ENCODE data around the gene WDR86. TPM values are rescaled to one million over a fixed set of nuclear protein-coding genes. Genes with fewer than 3 reads are reported as not detected.

WDR86 gene
- total RNA-seq, 1 donor from 2014 or later = not detected

GRCh38 chr7:151366880-151367222, 43.0 kb downstream of the WDR86 start:
- Mint-ChIP-seq H3K36me3 (ENCODE audit: low read depth) (peaks cover 34% of the 10 kb centered on the region), H3K27ac (no peak overlapping the region), H3K9me3 (no peaks in the 10 kb centered on the region), H3K4me1 (ENCODE audit: low read depth) (peaks cover 7% of the 10 kb centered on the region), H3K27me3 (ENCODE audit: insufficient read depth) (no peaks in the 10 kb centered on the region), H3K4me3 (no peak overlapping the region)
- intact Hi-C loops (cut with micrococcal nuclease) = loop anchor here (5.0 kb wide), 1 partner anchor 45 kb away; the partner anchor contains the start of gene WDR86
- DNase-seq (ENCODE audit: low spot score) = no peak

- no peaks in the 10 kb centered on the region for H3K9me3 Mint-ChIP-seq
- no peaks in the 10 kb centered on the region for H3K27me3 Mint-ChIP-seq (ENCODE audit: insufficient read depth)
- H3K4me1 Mint-ChIP-seq (ENCODE audit: low read depth) = peaks cover 7% of the 10 kb centered on the region
- no peak overlapping the region for H3K4me3 Mint-ChIP-seq
- intact Hi-C loops (cut with micrococcal nuclease) = loop anchor here (5.0 kb wide), 1 partner anchor 46 kb away; the partner anchor contains the start of gene WDR86
- no peak for DNase-seq (ENCODE audit: low spot score)
- H3K27ac Mint-ChIP-seq = no peak overlapping the region
- peaks cover 34% of the 10 kb centered on the region for H3K36me3 Mint-ChIP-seq (ENCODE audit: low read depth)
Measured at GRCh38 chr7:151366166-151366879, 43.5 kb downstream of the WDR86 start.

- H3K27me3 Mint-ChIP-seq (ENCODE audit: insufficient read depth) = no peaks in the 10 kb centered on the region
- peaks cover 4% of the 10 kb centered on the region for H3K4me1 Mint-ChIP-seq (ENCODE audit: low read depth)
- H3K4me3 Mint-ChIP-seq = no peak overlapping the region
- intact Hi-C loops (cut with micrococcal nuclease) = no loop called here
- H3K36me3 Mint-ChIP-seq (ENCODE audit: low read depth) = peaks cover 35% of the 10 kb centered on the region
- DNase-seq (ENCODE audit: low spot score) = no peak
- no peaks in the 10 kb centered on the region for H3K9me3 Mint-ChIP-seq
- no peak overlapping the region for H3K27ac Mint-ChIP-seq
Measured at GRCh38 chr7:151363182-151363581, 46.7 kb downstream of the WDR86 start.

GRCh38 chr7:151361193-151361959, 48.5 kb downstream of the WDR86 start:
- Mint-ChIP-seq H3K4me3 (no peak overlapping the region), H3K36me3 (ENCODE audit: low read depth) (peaks cover 31% of the 10 kb centered on the region), H3K4me1 (ENCODE audit: low read depth) (no peaks in the 10 kb centered on the region), H3K27ac (no peak overlapping the region), H3K9me3 (no peaks in the 10 kb centered on the region), H3K27me3 (ENCODE audit: insufficient read depth) (no peaks in the 10 kb centered on the region)
- intact Hi-C loops (cut with micrococcal nuclease) = no loop called here
- DNase-seq (ENCODE audit: low spot score) = no peak

- Mint-ChIP-seq H3K9me3 (no peaks in the 10 kb centered on the region), H3K36me3 (ENCODE audit: low read depth) (peaks cover 33% of the 10 kb centered on the region), H3K27me3 (ENCODE audit: insufficient read depth) (no peaks in the 10 kb centered on the region), H3K4me1 (ENCODE audit: low read depth) (peaks cover 39% of the 10 kb centered on the region), H3K27ac (no peak overlapping the region), H3K4me3 (no peak overlapping the region)
- intact Hi-C loops (cut with micrococcal nuclease) = loop anchor here (2.0 to 5.0 kb wide), 5 partner anchors 14 to 1514 kb away; partner anchors contain the start of genes ABCB8, XRCC2 and ZNF862
- no peak for DNase-seq (ENCODE audit: low spot score)
Measured at GRCh38 chr7:151352512-151352911, 57.3 kb downstream of the WDR86 start.

GRCh38 chr7:151351967-151352366, 57.9 kb downstream of the WDR86 start:
- DNase-seq (ENCODE audit: low spot score) = peak; percentile 60
- H3K27ac Mint-ChIP-seq = peak overlapping the region; percentile 93
- H3K27me3 Mint-ChIP-seq (ENCODE audit: insufficient read depth) = no peaks in the 10 kb centered on the region
- H3K36me3 Mint-ChIP-seq (ENCODE audit: low read depth) = peaks cover 33% of the 10 kb centered on the region
- H3K4me3 Mint-ChIP-seq = peak overlapping the region; percentile 65
- intact Hi-C loops (cut with micrococcal nuclease) = loop anchor here (2.0 to 5.0 kb wide), 8 partner anchors 13 to 1513 kb away; partner anchors contain the start of genes ABCB8, ACTR3C, CHPF2 and LRRC61
- no peaks in the 10 kb centered on the region for H3K9me3 Mint-ChIP-seq
- H3K4me1 Mint-ChIP-seq (ENCODE audit: low read depth) = peaks cover 39% of the 10 kb centered on the region

GRCh38 chr7:151351027-151351426, 58.8 kb downstream of the WDR86 start:
- H3K4me1 Mint-ChIP-seq (ENCODE audit: low read depth) = peaks cover 39% of the 10 kb centered on the region
- H3K36me3 Mint-ChIP-seq (ENCODE audit: low read depth) = peaks cover 36% of the 10 kb centered on the region

GRCh38 chr7:151349507-151349853, 60.4 kb downstream of the WDR86 start:
- Mint-ChIP-seq H3K9me3 (no peaks in the 10 kb centered on the region), H3K27me3 (ENCODE audit: insufficient read depth) (no peaks in the 10 kb centered on the region), H3K27ac (peak overlapping the region; percentile 91), H3K36me3 (ENCODE audit: low read depth) (peaks cover 35% of the 10 kb centered on the region), H3K4me3 (peak overlapping the region; percentile 81), H3K4me1 (ENCODE audit: low read depth) (peaks cover 39% of the 10 kb centered on the region)
- intact Hi-C loops (cut with micrococcal nuclease) = loop anchor here (2.0 kb wide), 1 partner anchor 675 kb away; the partner anchor contains the start of gene GALNT11
- no peak for DNase-seq (ENCODE audit: low spot score)

More at GRCh38 chr7:151351027-151351426, 58.8 kb downstream of the WDR86 start:
- intact Hi-C loops (cut with micrococcal nuclease) = loop anchor here (2.0 to 5.0 kb wide), 6 partner anchors 96 to 1326 kb away; partner anchors contain the start of genes ABCB8, ACTR3C, CHPF2 and LRRC61
- no peak for DNase-seq (ENCODE audit: low spot score)
- H3K4me3 Mint-ChIP-seq = peak overlapping the region; percentile 65
- no peaks in the 10 kb centered on the region for H3K27me3 Mint-ChIP-seq (ENCODE audit: insufficient read depth)
- peak overlapping the region; percentile 93 for H3K27ac Mint-ChIP-seq
- H3K9me3 Mint-ChIP-seq = no peaks in the 10 kb centered on the region

GRCh38 chr7:151348970-151349369, 60.9 kb downstream of the WDR86 start:
- Mint-ChIP-seq H3K27ac (peak overlapping the region; percentile 91), H3K4me3 (no peak overlapping the region), H3K36me3 (ENCODE audit: low read depth) (peaks cover 31% of the 10 kb centered on the region), H3K9me3 (no peaks in the 10 kb centered on the region), H3K4me1 (ENCODE audit: low read depth) (peaks cover 39% of the 10 kb centered on the region), H3K27me3 (ENCODE audit: insufficient read depth) (no peaks in the 10 kb centered on the region)
- DNase-seq (ENCODE audit: low spot score) = no peak
- intact Hi-C loops (cut with micrococcal nuclease) = loop anchor here (2.0 kb wide), 1 partner anchor 676 kb away; the partner anchor contains the start of gene GALNT11

GRCh38 chr7:151347200-151347599, 62.6 kb downstream of the WDR86 start:
- Mint-ChIP-seq H3K27ac (no peak overlapping the region), H3K36me3 (ENCODE audit: low read depth) (peaks cover 27% of the 10 kb centered on the region), H3K9me3 (no peaks in the 10 kb centered on the region), H3K4me1 (ENCODE audit: low read depth) (peaks cover 32% of the 10 kb centered on the region), H3K27me3 (ENCODE audit: insufficient read depth) (no peaks in the 10 kb centered on the region), H3K4me3 (no peak overlapping the region)
- DNase-seq (ENCODE audit: low spot score) = no peak
- intact Hi-C loops (cut with micrococcal nuclease) = no loop called here

GRCh38 chr7:151346470-151346769, 63.4 kb downstream of the WDR86 start:
- intact Hi-C loops (cut with micrococcal nuclease) = no loop called here
- DNase-seq (ENCODE audit: low spot score) = no peak
- Mint-ChIP-seq H3K36me3 (ENCODE audit: low read depth) (peaks cover 21% of the 10 kb centered on the region), H3K4me3 (no peak overlapping the region), H3K4me1 (ENCODE audit: low read depth) (peaks cover 24% of the 10 kb centered on the region), H3K9me3 (no peaks in the 10 kb centered on the region), H3K27me3 (ENCODE audit: insufficient read depth) (no peaks in the 10 kb centered on the region), H3K27ac (no peak overlapping the region)

GRCh38 chr7:151345576-151346469, 64.0 kb downstream of the WDR86 start:
- Mint-ChIP-seq H3K9me3 (no peaks in the 10 kb centered on the region), H3K27ac (no peak overlapping the region), H3K4me3 (peak overlapping the region; percentile 29), H3K4me1 (ENCODE audit: low read depth) (peaks cover 19% of the 10 kb centered on the region), H3K27me3 (ENCODE audit: insufficient read depth) (no peaks in the 10 kb centered on the region), H3K36me3 (ENCODE audit: low read depth) (peaks cover 21% of the 10 kb centered on the region)
- no peak for DNase-seq (ENCODE audit: low spot score)
- intact Hi-C loops (cut with micrococcal nuclease) = no loop called here

Data from activated T-helper 1 cell treated with anti-CD3 and anti-CD28 coated beads, Interleukin-12 subunit alpha, Interleukin-12 subunit beta, Interleukin-2, Interleukin-4 antibody, amounts not matched to agents 30 ng/mL and 10 ng/mL and 1 ng/mL, durations not matched to agents 14 hours and 24 hours and 36 hours (primary cell).